Measurements from ENCODE around the gene ERCC2.
"Not testable (repeated sequence)": the region's sequence is repeated elsewhere in the genome, so short reads cannot be mapped to it uniquely, and the experiment has no call there.

The ERCC2 gene

DNA sequence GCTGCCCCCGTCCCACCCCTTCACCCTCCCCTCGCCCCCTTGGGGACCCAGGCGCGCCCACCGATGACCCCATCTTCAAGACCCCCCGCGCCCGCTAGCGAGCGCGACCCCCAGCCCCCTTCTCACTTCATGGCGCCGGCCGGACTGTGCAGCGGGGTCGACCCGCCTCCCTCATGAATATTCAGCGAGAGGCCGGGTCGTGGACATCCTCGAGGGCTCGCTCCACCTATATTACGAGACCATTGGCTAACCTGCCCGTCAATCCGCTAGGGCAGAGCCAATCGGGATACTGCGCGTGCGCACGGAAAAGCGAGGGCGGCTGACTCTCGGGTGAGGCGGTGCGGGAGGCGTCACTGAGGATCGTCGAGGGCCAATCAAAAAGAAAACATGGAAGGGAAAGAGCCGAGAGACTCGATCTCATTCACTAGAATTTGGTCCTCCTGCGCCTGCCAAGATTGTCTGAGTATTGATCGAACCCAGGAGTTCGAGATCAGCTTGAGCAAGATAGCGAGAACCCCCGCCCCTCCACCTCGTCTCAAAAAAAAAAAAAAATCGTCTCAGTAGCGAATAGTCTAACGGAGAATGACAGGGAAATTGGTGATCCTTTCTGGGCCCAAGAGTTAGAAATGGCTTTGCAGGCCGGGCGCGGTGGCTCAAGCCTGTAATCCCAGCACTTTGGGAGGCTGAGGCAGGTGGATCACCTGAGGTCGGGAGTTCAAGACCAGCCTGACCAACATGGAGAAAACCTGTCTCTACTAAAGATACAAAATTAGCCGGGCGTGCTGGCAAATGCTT, at the start of gene ERCC2:
ERCC2 (minus strand) TSS at position 164 of the 795 bp plus-strand sequence; CDS start at position 131, 33 bp downstream.
- peak; percentile 94 for DNase-seq (ENCODE audit: low read depth)

DNA sequence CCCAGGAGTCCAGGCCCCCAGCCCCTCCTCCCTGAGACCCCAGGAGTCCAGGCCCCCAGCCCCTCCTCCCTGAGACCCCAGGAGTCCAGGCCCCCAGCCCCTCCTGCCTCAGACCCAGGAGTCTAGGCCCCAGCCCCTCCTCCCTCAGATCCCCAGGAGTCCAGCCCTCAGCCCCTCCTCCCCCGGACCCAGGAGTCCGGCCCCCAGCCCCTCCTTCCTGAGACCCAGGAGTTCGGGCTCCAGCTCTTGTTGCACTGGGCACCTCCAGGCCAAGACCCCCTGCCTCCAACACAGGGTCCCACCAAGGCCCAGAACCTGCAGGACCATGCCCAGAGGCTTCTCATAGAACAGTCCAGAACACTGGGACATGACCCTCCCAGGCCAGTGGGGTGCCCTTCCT, 49.5 kb upstream of the ERCC2 start:
- DNase-seq (ENCODE audit: low read depth) = no peak

DNA sequence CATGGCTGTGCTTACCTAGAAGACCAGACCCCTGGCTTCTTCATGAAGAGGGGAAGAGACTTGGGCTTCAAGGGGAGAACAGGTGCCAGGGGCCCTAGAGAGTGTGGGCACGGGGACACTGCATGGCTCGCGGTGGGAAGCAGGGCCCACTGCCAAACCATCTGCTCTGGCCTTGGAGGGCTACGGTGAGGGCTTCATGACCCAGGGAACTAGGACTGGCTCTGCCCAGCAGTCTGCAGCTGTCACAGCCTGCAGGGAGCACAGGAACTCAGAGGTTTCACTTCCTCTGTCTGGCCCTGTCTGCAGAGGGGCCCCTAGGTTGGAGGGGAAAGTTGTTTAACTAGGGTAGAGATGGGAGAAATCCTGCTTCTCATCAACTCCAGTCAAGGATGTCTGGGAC, 49.0 kb upstream of the ERCC2 start:
- DNase-seq (ENCODE audit: low read depth) = no peak

DNA sequence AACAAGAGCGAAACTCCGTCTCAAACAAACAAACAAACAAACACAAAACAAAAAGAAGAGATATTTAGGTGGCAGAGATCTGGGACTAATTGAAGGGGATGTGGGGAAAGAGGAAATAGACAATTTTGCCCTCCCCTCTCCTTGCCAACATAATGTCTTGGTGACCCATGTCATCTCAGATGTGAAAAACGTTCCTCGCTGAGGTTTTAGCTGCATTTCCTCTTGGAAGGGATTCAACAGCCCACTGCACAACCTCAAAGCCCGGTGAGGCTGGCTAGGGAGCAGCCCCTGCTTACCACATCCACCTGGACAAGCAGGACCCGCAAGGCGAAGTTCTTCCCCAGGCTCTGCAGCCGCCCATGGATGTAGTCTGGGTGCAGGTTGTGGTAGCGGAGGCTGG, 48.4 kb upstream of the ERCC2 start:
- no peak for DNase-seq (ENCODE audit: low read depth)

DNA sequence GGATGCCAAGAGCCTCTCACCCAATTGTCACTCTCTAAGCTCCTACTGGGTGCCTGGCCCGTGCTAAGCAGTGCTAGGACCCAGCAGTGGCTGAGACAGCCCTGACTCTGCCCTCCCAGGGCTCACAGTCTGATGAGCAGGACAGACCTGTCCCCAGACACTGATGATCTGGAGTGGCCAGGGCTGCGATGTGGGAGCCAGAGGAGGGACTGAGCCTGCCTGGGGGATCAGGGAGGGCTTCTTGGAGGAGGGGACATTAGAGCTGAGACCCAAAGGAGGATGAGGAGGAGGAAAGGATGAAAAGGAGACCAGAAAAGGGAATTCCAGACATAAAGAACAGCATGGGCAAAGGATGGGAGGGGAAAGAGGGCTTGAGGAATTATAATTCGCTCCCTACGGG, 46.8 kb upstream of the ERCC2 start:
- no peak for DNase-seq (ENCODE audit: low read depth)

DNA sequence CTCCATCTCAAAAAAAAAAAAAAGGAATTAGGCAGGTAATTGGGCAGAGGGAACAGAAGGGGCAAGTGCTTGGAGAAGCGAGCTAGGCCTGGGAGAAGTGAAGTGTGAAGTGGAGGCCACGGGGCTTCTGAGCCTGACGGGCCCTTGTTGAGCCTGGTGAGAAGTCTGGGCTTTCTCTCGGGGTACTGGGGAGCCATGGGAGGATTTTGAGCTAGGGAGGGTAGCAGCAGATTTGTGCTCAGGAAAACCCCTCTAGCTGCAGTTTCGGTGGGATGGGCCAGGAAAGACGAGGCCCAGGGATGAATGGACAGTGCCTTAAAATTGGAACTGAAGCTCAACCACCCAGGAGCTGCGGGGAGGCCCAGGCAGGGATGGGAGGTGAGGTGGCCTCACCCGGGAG, 44.1 kb upstream of the ERCC2 start:
- no peak for DNase-seq (ENCODE audit: low read depth)

DNA sequence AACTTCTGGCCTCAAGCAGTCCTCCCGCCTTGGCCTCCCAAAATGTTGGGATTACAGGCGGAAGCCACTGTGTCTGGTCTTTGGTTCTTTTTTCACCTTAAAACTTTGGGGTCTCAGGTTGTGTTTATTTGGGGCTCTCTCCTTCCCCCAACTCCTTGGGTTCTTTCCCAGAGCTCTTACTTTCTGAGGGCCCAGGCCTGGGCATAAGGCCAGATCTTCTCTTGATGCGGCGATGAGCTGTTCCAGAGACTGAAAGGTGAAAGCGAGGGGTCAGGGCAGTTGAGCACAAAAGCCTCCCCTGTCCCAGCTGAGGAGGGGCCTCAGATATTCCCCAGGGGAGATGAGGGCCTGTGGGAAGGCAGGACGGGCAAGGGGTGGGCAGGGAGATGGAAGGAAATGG, 43.1 kb upstream of the ERCC2 start:
- no peak for DNase-seq (ENCODE audit: low read depth)

DNA sequence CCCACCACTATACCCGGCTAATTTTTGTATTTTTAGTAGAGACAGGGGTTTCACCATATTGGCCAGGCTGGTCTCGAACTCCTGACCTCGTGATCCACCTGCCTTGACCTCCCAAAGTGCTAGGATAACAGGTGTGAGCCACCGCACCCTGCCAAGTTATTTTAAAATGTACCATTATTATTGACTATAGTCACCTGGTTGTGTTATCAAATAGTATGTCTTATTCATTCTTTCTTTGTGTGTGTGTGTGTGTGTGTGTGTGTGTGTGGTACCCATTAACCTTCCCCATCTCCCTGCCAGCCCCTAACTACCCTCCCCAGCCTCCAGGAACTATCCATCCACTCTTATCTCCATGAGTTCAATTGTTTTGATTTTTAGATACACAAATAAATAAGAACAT, 40.0 kb upstream of the ERCC2 start:
- DNase-seq (ENCODE audit: low read depth) = not testable (repeated sequence)

DNA sequence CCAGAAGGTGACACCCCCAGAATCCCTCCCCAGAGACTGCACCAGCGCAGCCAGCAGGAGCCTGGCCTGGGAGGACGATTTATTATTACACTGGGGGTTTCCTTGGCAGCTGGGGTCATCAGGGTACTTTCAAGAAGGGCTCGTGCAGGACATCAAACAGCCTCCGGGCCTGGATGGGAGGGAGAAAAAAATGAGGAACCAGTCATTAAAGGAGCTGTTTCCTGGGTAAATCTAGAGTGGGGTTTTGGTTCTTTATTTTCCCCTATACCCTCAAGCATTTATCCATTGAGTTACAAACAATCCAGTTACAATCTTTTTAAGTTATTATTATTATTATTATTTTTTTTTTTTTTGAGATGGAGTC, 39.2 kb upstream of the ERCC2 start:
- no peak for DNase-seq (ENCODE audit: low read depth)

DNA sequence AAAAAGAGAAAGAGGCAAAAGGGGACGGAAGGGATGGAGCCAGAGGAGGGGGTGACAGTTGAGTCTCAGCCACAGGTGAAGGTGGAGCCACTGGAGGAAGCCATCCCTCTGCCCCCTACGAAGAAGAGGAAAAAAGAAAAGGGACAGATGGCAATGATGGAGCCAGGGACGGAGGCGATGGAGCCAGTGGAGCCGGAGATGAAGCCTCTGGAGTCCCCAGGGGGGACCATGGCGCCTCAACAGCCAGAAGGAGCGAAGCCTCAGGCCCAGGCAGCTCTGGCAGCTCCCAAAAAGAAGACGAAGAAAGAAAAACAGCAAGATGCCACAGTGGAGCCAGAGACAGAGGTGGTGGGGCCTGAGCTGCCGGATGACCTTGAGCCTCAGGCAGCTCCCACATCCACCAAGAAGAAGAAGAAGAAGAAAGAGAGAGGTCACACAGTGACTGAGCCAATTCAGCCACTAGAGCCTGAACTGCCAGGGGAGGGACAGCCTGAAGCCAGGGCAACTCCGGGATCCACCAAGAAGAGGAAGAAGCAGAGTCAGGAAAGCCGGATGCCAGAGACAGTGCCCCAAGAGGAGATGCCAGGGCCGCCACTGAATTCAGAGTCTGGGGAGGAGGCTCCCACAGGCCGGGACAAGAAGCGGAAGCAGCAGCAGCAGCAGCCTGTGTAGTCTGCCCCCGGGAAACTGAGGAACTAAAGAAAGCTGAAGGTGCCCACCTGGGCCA, 38.6 kb upstream of the ERCC2 start:
- no peak for DNase-seq (ENCODE audit: low read depth)

DNA sequence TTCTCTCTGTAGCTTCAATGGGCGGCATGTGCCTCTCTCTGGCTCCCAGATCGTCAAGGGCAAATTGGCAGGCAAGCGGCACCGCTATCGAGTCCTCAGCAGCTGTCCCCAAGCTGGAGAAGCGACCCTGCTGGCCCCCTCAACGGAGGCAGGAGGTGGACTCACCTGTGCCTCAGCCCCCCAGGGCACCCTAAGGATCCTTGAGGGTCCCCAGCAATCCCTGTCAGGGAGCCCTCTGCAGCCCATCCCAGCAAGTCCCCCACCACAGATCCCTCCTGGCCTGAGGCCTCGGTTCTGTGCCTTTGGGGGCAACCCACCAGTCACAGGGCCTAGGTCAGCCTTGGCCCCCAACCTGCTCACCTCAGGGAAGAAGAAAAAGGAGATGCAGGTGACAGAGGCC, 37.7 kb upstream of the ERCC2 start:
- DNase-seq (ENCODE audit: low read depth) = no peak

DNA sequence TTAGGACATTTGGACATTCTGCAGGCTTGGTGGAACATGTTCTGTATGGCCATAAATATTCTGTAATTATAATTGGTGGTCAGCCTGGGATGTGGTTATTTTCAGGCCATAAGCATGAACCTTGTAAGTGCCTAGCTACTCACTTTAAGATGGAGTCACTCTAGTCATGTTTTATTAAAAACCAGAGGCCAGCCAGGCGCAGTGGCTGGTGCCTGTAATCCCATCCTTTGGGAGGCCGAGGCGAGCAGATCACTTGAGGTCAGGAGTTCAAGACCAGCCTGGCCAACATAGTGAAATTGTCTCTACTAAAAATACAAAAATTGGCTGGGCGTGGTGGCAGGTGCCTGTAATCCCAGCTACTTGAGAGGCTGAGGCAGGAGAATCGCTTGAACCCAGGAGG, 37.2 kb upstream of the ERCC2 start:
- DNase-seq (ENCODE audit: low read depth) = not testable (repeated sequence)

DNA sequence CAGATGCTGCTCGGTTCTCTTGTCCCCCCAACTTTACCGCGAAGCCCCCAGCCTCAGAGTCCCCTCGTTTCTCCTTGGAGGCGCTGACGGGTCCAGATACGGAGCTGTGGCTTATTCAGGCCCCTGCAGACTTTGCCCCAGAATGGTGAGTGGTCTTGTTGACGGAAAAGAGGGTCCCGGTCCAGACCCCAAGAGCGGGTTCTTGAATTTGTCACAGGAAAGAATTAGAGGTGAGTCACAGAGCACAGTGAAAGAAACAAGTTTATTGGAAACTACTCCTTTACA, 36.7 kb upstream of the ERCC2 start:
- no peak for DNase-seq (ENCODE audit: low read depth)

DNA sequence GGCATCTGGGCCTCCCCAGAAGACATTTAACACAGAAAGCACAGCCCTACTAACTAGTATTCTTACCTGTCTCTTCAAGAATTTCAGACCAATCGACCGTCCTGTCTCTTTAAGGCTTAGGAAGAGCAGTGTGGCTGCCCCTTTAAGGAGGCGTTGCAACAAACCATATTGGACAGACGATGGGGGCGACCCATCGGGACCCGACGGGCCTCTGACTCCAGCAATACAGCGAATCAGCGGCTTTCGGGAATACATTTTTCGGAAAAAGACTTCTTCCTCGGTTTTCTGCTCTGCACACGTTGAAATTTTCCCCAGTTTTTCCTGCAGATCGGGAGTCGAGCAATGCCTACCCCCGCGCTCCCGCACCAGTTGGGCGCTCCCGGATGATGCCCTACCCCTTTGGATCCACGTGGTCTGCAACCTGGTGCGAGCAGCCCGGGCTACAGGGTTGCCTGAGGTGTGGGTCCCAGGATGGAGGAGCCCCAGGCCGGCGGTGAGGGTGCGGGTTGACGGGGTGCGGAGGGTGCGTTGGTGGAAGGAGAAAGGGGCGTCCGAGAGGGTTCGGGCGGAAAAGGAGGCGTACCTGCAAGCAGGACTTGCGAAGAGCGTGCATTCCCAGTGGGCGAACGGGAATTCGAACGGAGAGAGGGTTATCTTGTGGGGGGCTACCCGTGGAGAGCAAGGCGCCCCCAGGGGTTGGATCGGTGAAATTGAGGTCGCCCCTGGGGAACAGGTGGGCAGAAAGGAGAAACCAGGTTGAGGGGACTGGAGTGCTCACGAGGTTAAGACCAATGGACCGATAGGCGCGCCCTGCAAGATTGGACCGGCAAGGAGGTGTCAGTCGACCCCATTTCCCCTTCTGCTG, 36.1 kb upstream of the ERCC2 start, which contains the start of gene POLR1G:
POLR1G (plus strand) TSS at position 419 of the 865 bp plus-strand sequence; CDS start at position 472, 53 bp downstream.
- peak; percentile 65 for DNase-seq (ENCODE audit: low read depth)

DNA sequence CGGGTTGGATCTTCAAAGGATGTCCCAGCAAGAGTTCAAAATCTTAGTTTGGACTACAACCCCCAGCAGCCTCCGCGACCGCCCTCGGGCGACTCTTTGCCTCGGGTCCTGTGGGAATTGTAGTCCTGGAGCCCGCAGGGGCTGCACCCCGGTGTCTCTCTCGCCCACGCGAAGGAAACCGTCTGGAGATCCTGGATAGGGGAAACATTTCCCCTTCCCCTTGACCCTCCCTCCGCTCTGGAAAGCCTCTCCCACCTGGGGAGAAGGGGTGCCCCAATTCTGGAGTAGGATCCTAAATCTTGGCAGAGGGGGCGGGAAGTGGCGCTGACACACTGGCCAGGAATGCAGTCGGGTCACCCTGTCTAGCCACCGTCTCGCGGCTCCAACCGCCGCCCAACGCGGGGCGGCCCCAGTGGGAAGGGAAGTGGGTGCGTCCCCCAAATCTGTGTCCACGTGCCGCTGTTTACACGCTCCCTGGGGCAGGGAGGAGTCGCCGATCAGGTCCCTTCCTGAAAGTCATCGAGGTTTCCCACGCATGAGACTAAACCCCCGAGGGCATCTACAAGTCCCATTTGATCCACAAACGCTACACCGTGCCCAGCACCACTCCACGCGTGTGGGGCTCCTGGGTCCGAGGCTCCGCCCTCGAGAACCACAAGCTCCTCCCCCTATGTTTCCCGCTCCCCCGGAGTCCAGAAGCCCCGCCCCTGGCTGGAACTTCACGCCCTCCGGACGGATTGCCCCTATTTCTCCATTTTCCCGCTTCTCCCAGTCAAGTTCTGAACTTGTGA, 35.3 kb upstream of the ERCC2 start:
- DNase-seq (ENCODE audit: low read depth) = peak; percentile 70

DNA sequence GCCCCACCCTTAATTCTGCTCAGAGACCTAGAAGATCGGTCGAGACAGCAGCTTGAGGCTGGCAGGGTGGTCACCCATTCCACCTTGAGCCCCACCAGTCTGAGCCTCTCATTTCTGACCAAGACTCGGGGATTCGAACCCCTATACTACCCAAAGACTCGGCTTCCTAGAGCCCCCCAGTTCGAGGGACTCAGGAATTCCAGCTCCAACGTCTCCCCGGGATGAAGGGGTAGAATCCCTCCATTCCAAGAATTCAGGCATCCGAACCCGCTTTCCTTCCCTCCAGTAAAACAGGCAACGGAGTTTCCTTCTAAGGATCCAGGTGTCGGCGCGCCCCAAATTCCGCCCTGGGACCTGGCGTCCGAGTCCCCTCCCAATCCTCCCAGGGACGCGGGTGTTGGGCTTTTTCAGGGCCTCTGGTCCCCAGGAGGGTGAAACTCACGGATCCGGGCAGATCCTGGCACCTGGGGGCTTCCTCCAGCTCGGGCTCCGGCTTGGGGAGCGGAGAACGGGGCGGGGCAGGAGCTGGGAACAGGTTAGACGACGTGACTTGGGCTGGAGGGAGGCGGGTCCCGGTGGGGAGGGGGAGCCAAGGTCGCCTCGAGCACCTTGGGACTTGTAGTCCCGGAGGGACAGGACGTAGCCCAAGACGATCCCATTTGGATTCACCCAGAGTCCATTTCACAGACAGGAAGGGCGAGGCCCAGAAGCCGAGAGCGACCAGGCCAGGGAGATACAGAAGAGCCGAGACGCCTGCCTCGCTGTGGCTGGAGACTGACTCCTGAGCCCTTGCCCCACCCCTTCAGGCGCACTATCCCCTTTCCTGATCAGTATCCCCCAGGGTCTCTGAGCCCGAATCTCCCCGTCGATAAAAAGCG, 34.4 kb upstream of the ERCC2 start, which contains the start of gene PPP1R13L:
PPP1R13L (minus strand) TSS at position 513 of the 878 bp plus-strand sequence. CDS start 6,751 bp downstream, outside the sequence.
- DNase-seq (ENCODE audit: low read depth) = no peak

DNA sequence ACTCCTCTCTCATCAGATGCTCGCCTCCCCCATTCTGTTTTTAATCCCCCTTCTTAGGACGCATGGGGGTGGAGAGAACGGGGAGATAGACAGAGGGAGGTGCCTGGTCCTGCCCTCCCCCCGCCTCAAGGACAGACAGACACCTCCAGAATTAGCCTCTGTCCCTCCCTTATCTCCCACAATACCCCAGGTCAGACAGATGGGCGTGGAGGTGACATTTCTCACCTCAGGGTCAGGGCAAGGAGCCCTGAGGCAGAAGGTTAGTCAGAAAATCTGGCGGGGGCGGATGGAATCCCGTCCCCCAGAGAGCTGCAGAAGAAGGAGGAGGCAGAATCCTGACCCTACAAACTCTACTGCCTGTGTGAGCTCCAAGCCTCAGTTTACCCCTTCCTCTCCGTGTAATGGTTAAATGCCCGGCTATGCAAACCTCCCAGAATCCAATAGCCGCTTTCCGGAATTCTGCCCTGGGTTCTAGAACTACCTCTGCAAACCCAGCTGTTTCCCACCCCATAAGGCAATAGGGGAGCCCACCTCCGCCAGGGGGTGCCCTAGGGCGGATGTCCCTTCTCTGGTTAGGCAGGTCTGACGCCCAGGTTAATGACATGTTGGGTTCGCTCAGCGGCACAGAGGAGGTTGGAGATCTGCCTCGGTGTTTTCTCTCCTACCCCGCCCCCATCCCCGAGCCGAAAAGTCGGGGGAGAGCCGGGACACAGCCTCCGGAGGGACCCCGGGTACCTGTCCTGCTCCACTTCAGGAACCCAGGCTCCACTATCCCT, 33.6 kb upstream of the ERCC2 start:
- DNase-seq (ENCODE audit: low read depth) = no peak

DNA sequence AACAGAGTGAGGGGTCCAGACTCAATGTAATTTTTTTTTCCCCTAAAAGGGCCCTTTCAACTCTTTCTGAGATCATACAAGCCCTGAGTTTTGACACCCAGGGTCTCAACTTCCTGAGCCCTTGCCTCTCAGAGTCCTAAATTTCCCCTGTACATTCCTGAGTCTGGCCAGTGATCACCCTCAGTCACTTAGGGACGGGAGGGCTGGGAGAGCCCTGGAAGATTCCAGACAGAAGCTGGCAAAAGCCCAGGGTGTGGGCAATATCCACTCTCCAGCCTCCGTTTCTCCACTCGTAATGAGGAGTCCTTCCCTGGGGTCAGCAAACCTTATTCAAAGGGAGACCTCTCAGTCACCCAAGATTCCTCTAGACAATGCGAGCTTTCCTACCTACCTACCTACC, 32.9 kb upstream of the ERCC2 start:
- DNase-seq (ENCODE audit: low read depth) = no peak

DNA sequence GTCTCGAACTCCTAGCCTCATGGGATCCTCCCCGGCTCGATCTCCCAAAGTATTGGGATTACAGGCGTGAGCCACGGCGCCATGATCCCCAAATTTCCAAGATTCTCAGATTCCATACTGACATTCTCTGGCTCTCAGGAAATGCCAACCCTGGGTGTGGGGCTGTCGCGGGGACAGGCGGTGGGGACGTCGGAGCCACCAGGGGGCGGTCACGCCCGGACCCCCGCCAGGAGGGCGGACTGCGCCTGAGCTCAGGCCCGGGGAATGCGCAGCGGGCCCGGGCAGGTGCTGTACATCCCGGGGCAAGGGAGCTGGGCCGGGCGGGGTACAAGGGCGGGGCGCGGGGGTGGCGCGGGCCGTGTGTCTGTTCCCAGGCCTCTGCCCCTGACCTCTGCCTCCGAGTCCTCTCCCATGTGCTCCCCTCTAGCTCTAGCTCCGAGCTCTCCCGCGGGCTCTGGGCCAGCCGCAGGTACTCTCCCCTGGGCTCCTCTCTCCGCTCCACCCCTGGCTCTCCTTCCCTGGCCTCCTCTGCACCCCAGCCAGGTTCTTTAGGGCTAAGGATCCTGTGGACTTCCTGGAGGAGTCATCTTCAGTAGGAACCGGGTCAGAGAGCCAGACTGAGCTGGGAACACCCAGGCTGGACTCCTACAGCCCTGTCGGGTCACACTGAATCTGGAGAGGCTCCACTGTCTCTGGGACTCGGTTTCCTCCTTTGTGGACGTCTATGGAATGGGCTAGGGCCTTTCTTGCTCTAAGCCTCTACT, 32.1 kb upstream of the ERCC2 start:
- no peak for DNase-seq (ENCODE audit: low read depth)
